ELR (cell line): Measurements from ENCODE around the gene PFN3.
"Not testable (repeated sequence)": the region's sequence is repeated elsewhere in the genome, so short reads cannot be mapped to it uniquely, and the experiment has no call there.

Experiments
- DNase-seq: peaks from one replicate; pipeline ENCODE4 v3.0.0-alpha.2; 2015; ENCODE audit warnings: low read depth

PFN3 gene

GRCh38 chr5:177425196-177425800, 24.8 kb upstream of the PFN3 start:
- no peak for DNase-seq

GRCh38 chr5:177423671-177424070, 23.2 kb upstream of the PFN3 start:
- DNase-seq, result no peak

GRCh38 chr5:177421062-177421798, 20.8 kb upstream of the PFN3 start:
- peak; percentile 30 for DNase-seq

GRCh38 chr5:177420472-177420871, 20.0 kb upstream of the PFN3 start:
- not testable (repeated sequence) for DNase-seq

- DNase-seq, result peak; percentile 54
These were observed 18.6 kb upstream of the PFN3 start for GRCh38 chr5:177419046-177419445.

- DNase-seq, result not testable (repeated sequence)
These were observed 16.6 kb upstream of the PFN3 start for GRCh38 chr5:177417081-177417480.

GRCh38 chr5:177414481-177414880, 14.0 kb upstream of the PFN3 start:
- no peak for DNase-seq

- DNase-seq, result no peak
These were observed 12.3 kb upstream of the PFN3 start for GRCh38 chr5:177412603-177413233.

- DNase-seq, result no peak
These were observed 10.1 kb upstream of the PFN3 start for GRCh38 chr5:177410575-177410974.

GRCh38 chr5:177409043-177409801, 8.8 kb upstream of the PFN3 start, which contains the start of gene F12:
TSS of gene F12 (minus strand) at chr5:177409564. CDS start at chr5:177409527, 37 bp downstream.
- no peak for DNase-seq

GRCh38 chr5:177405805-177406204, 5.3 kb upstream of the PFN3 start:
- DNase-seq, result no peak

- no peak for DNase-seq
These were observed 4.9 kb upstream of the PFN3 start for GRCh38 chr5:177405312-177405711.

GRCh38 chr5:177404641-177405179, 4.2 kb upstream of the PFN3 start:
- DNase-seq, result no peak

- DNase-seq, result peak; percentile 87
These were observed 3.6 kb upstream of the PFN3 start for GRCh38 chr5:177403792-177404640.

- DNase-seq, result peak; percentile 38
These were observed 2.8 kb upstream of the PFN3 start for GRCh38 chr5:177403102-177403791.

GRCh38 chr5:177402271-177403043, 2.0 kb upstream of the PFN3 start:
- DNase-seq, result peak; percentile 72

GRCh38 chr5:177397875-177398390, 2.5 kb downstream of the PFN3 start:
- DNase-seq, result no peak

- DNase-seq, result no peak
These were observed 3.7 kb downstream of the PFN3 start for GRCh38 chr5:177396807-177397206.

- DNase-seq, result no peak
These were observed 4.4 kb downstream of the PFN3 start for GRCh38 chr5:177396078-177396477.

- no peak for DNase-seq
These were observed 6.5 kb downstream of the PFN3 start for GRCh38 chr5:177393990-177394389.
